ENCODE measurements around the gene COIL. TPM values are rescaled to one million over a fixed set of nuclear protein-coding genes. Genes with fewer than 3 reads are reported as not detected.

Gene COIL, protein sequence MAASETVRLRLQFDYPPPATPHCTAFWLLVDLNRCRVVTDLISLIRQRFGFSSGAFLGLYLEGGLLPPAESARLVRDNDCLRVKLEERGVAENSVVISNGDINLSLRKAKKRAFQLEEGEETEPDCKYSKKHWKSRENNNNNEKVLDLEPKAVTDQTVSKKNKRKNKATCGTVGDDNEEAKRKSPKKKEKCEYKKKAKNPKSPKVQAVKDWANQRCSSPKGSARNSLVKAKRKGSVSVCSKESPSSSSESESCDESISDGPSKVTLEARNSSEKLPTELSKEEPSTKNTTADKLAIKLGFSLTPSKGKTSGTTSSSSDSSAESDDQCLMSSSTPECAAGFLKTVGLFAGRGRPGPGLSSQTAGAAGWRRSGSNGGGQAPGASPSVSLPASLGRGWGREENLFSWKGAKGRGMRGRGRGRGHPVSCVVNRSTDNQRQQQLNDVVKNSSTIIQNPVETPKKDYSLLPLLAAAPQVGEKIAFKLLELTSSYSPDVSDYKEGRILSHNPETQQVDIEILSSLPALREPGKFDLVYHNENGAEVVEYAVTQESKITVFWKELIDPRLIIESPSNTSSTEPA
- total RNA-seq, result 10 to 100 TPM; 16.9 to 18.2 TPM

DNA sequence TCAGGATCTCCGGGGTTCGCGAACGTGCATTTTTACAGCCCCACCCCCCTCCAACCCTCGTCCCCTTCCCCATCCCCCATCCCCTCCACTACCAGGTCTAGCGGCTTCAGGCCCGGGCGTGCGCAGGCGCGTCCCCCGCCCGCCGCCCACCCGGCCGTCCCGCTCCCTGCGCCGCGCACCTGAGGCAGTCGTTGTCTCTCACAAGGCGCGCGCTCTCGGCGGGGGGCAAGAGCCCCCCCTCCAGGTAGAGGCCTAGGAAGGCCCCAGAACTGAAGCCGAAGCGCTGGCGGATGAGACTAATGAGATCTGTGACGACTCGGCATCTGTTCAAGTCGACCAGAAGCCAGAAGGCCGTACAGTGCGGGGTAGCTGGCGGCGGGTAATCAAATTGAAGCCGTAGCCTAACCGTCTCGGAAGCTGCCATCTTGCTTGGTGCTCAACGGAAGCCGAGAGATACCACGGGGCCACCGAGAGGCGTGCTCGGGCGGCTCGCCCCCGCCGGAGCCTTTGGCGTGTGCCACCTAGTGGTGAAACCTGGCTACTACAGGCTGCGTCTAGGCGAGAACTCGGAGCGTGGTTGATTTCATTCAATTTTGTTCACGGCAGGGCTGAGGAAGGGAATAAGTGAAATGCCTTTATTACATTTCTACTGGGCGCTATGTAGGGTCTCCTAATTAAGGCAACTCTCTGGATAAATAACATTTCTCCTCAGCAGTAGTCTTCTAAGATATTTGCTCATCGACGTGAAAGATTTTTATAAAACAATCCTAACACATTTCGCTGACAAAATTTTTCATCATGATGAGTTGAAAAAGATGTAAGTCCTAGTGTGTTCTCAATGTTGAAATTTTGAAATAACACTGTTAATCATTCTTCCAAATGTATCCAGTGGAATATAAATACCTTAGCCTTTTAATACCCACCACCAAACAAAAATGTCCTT lies at the start of gene COIL:
Gene COIL (minus strand): TSS at position 455 of the 943 bp plus-strand sequence. CDS start 31 bp downstream, at position 424.
- Mint-ChIP-seq H3K9me3 (no peaks in the 10 kb centered on the region), H3K27me3 (ENCODE audit: low read depth) (no peaks in the 10 kb centered on the region), H3K4me1 (ENCODE audit: low read depth) (peaks cover 25% of the 10 kb centered on the region), H3K36me3 (ENCODE audit: low read depth) (no peaks in the 10 kb centered on the region), H3K4me3 (peak within 1 kb of the TSS; percentile 80), H3K27ac (peak within 1 kb of the TSS; percentile 81)
- CTCF ChIA-PET, result interaction anchor here (0.6 to 2.4 kb wide), 4 partner anchors 41 to 1615 kb away, joined by 3 to 11 read pairs (median 4); no protein-coding TSS in a partner anchor
- intact Hi-C loops (cut with micrococcal nuclease), result loop anchor here (1.0 to 5.0 kb wide), 6 partner anchors 17 to 369 kb away; partner anchors contain the start of genes AKAP1, DGKE, NOG and SCPEP1
- DNase-seq, result peak; percentile 97

DNA sequence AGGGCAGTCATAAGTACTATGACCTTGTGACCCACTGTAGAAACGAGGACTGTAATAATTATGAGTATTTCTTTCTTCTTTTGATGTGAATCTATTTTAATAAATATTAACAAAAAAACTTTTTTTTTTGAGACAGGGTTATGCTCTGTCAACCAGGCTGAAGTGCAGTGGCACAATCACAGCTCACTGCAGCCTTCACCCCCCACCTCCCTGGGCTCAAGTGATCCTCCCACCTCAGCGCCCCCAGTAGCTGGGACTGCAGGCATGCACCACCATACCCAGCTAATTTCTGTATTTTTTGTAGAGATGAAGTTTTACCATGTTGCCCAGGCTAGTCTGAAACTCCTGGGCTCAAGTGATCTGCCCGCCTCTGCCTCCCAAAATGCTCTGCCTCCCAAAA lies 49.6 kb upstream of the COIL start:
- Mint-ChIP-seq H3K27me3 (ENCODE audit: low read depth) (no peaks in the 10 kb centered on the region), H3K4me3 (no peak overlapping the region), H3K9me3 (no peaks in the 10 kb centered on the region), H3K4me1 (ENCODE audit: low read depth) (peaks cover 6% of the 10 kb centered on the region), H3K27ac (no peak overlapping the region), H3K36me3 (ENCODE audit: low read depth) (no peaks in the 10 kb centered on the region)
- intact Hi-C loops (cut with micrococcal nuclease), result loop anchor here (1.0 kb wide), 1 partner anchor 191 kb away; no protein-coding TSS in a partner anchor
- CTCF ChIA-PET, result interaction anchor here (0.5 to 2.0 kb wide), 13 partner anchors 9 to 586 kb away, joined by 3 to 8 read pairs (median 3); no protein-coding TSS in a partner anchor
- DNase-seq, result no peak

DNA sequence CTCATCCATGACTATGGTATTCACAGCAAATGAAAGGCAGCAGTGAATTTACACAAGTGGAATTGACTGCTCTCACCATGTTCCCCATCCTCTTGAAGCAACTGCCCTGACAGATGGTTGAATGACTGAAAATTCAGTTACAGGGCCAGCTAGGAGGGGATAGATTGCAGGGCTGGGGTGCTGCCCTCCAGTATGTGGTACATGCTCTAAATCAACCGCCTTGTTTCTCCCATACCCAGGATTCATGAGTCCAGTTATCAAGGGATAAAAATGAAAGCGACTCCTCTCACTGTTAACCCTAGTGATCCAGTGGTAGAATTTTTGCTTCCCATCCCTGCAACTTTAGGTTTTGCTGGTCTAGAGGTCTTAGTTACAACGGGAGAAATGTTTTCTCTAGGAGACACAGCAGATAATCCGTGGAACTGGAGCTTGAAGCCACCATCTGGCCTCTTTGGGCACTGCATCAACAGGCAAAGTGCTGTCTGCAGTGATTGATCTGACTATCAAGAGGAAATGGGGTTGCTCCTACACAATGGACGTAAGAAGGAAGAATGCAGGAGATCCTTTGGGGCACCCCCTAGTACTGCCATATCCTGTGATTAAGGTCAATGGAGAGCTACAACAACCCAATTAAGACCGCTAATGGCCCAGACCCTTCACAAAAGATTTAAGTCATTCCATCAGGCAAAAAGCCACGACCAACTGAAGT lies 49.0 kb upstream of the COIL start:
- CTCF ChIA-PET, result interaction anchor here (0.5 to 1.2 kb wide), 9 partner anchors 9 to 532 kb away, joined by 3 to 8 read pairs (median 3); no protein-coding TSS in a partner anchor
- DNase-seq, result peak; percentile 80
- intact Hi-C loops (cut with micrococcal nuclease), result loop anchor here (1.0 kb wide), 1 partner anchor 191 kb away; no protein-coding TSS in a partner anchor
- Mint-ChIP-seq H3K27me3 (ENCODE audit: low read depth) (no peaks in the 10 kb centered on the region), H3K4me3 (peak overlapping the region; percentile 1), H3K4me1 (ENCODE audit: low read depth) (peaks cover 6% of the 10 kb centered on the region), H3K27ac (no peak overlapping the region), H3K36me3 (ENCODE audit: low read depth) (no peaks in the 10 kb centered on the region), H3K9me3 (no peaks in the 10 kb centered on the region)

DNA sequence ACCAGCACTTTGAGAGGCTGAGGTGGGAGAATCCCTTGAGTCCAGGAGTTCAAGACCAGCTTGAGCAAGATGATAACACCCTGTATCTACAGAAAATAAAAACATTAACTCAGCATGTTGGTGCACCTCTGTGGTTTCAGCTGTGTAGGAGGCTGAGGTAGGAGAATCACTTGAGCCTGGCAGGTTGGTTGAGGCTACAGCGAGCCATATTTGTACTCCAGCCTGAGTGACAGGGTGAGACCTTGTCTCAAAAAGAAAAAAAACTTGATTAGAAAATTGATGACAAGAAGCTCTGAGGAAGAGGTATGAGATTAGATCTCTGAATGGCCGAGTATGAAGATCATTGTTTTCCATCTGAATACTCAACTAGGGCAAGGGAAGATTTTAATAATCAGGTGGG lies 48.1 kb upstream of the COIL start:
- CTCF ChIA-PET, result interaction anchor here (1.0 to 1.4 kb wide), 3 partner anchors 8 to 184 kb away, joined by 3 to 5 read pairs (median 3); no protein-coding TSS in a partner anchor
- intact Hi-C loops (cut with micrococcal nuclease), result no loop called here
- no peaks in the 10 kb centered on the region for H3K27me3 Mint-ChIP-seq (ENCODE audit: low read depth)
- no peak overlapping the region for H3K27ac Mint-ChIP-seq
- peaks cover 6% of the 10 kb centered on the region for H3K4me1 Mint-ChIP-seq (ENCODE audit: low read depth)
- no peaks in the 10 kb centered on the region for H3K9me3 Mint-ChIP-seq
- no peak for DNase-seq
- H3K4me3 Mint-ChIP-seq, result no peak overlapping the region
- H3K36me3 Mint-ChIP-seq (ENCODE audit: low read depth), result no peaks in the 10 kb centered on the region

DNA sequence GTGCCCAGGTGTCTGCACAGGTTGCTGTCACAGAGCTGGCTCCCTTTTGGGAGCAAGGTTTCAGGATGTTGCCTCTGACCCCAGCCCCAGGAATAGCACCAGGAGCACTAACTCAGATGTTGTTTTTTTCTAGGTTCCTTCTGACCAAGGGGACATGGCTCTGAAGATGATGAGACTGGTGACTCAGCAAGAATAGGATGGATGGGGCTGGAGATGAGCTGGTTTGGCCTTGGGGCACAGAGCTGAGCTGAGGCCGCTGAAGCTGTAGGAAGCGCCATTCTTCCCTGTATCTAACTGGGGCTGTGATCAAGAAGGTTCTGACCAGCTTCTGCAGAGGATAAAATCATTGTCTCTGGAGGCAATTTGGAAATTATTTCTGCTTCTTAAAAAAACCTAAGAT lies 45.2 kb upstream of the COIL start:
- Mint-ChIP-seq H3K4me3 (no peak overlapping the region), H3K9me3 (no peaks in the 10 kb centered on the region), H3K27me3 (ENCODE audit: low read depth) (no peaks in the 10 kb centered on the region), H3K27ac (no peak overlapping the region), H3K4me1 (ENCODE audit: low read depth) (peaks cover 6% of the 10 kb centered on the region), H3K36me3 (ENCODE audit: low read depth) (peaks cover 5% of the 10 kb centered on the region)
- intact Hi-C loops (cut with micrococcal nuclease), result no loop called here
- no peak for DNase-seq
- CTCF ChIA-PET, result interaction anchor here (1.7 kb wide), 1 partner anchor 10 kb away, joined by 6 read pairs; no protein-coding TSS in a partner anchor

DNA sequence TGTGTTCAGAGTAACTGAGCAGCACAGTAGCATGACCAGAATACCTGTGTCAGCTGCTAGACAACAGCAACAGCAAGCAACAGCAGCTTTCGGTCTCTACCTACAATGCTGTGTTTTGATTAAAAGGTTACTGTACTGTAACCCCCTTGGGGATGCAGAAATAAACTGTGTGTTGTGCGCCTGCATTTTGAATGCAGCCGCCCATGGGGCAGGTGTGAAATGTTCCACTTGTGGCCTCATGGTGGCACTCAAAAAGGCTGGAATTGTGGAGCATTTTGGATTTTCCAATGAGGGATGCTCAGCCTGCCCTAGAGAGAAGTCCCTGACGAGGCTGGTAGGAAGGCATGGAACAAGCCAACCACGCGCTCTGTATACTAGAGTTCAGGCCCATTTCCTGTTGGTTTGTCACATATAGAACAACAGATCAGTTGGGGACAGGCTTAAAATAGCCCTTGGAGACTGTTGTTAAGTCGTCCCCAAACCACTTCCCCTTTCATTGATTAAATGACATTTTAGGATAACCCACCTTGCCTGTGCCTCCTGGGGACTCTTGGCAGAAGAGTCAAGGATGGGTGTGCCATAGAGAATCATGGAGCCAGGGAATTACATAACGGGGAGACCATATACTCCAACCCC lies 44.2 kb upstream of the COIL start:
- no peak overlapping the region for H3K27ac Mint-ChIP-seq

DNA sequence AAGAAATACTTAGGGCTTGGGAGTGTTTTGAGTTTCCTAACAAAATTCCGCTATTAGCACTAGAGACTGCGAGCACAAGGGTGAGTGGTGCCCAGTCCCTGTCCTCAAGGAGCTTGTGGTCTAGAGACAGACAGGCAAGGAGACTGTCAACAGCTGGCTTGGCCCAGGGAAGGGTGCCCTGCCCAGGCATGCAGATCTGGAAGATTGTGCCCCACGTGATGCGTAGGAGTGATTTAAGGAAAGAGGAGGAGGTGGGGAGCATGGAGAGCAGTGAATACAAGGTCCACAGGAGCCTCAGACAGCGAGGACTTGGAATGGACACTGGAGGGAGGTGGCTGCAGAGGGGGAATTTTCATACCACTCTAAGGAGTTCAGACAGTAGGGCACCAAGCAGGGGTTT lies 42.1 kb upstream of the COIL start:
- H3K27me3 Mint-ChIP-seq (ENCODE audit: low read depth), result no peaks in the 10 kb centered on the region

More for the DNA sequence above, 44.2 kb upstream of the COIL start:
- no peak for DNase-seq
- H3K4me1 Mint-ChIP-seq (ENCODE audit: low read depth), result peaks cover 2% of the 10 kb centered on the region
- no peak overlapping the region for H3K4me3 Mint-ChIP-seq
- H3K27me3 Mint-ChIP-seq (ENCODE audit: low read depth), result no peaks in the 10 kb centered on the region
- peaks cover 8% of the 10 kb centered on the region for H3K36me3 Mint-ChIP-seq (ENCODE audit: low read depth)
- H3K9me3 Mint-ChIP-seq, result no peaks in the 10 kb centered on the region
- intact Hi-C loops (cut with micrococcal nuclease), result no loop called here
- CTCF ChIA-PET, result no interaction called here

DNA sequence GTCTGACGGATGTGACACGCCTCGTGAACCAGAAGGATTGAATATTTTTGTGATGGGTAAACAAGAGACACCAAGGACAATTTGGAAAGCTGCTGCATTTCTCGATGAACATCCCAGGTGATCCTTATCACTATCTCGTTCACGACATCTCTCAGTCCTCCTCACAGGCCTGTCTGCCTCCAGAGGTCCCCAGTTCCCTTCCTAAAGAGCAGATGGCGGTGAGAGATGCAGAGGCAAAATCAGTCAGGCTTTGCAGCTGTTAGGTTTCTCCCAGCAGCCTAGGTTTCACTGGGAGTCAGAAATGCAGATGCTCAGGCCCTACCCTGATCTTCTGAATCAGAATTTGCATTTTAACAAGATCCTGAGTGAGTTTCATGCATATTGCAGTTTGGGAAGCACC lies 40.7 kb upstream of the COIL start:
- peaks cover 8% of the 10 kb centered on the region for H3K36me3 Mint-ChIP-seq (ENCODE audit: low read depth)
- H3K4me1 Mint-ChIP-seq (ENCODE audit: low read depth), result no peaks in the 10 kb centered on the region
- H3K27ac Mint-ChIP-seq, result no peak overlapping the region
- H3K9me3 Mint-ChIP-seq, result no peaks in the 10 kb centered on the region
- no peak for DNase-seq
- CTCF ChIA-PET, result interaction anchor here (2.1 kb wide), 1 partner anchor 9 kb away, joined by 8 read pairs; no protein-coding TSS in a partner anchor
- intact Hi-C loops (cut with micrococcal nuclease), result no loop called here
- no peak overlapping the region for H3K4me3 Mint-ChIP-seq
- no peaks in the 10 kb centered on the region for H3K27me3 Mint-ChIP-seq (ENCODE audit: low read depth)

More for the DNA sequence above, 42.1 kb upstream of the COIL start:
- no peak overlapping the region for H3K27ac Mint-ChIP-seq
- H3K4me1 Mint-ChIP-seq (ENCODE audit: low read depth), result no peaks in the 10 kb centered on the region
- H3K36me3 Mint-ChIP-seq (ENCODE audit: low read depth), result peaks cover 8% of the 10 kb centered on the region
- no peak overlapping the region for H3K4me3 Mint-ChIP-seq
- no peaks in the 10 kb centered on the region for H3K9me3 Mint-ChIP-seq
- CTCF ChIA-PET, result interaction anchor here (0.6 kb wide), 1 partner anchor 110 kb away, joined by 3 read pairs; no protein-coding TSS in a partner anchor
- DNase-seq, result no peak
- intact Hi-C loops (cut with micrococcal nuclease), result no loop called here

DNA sequence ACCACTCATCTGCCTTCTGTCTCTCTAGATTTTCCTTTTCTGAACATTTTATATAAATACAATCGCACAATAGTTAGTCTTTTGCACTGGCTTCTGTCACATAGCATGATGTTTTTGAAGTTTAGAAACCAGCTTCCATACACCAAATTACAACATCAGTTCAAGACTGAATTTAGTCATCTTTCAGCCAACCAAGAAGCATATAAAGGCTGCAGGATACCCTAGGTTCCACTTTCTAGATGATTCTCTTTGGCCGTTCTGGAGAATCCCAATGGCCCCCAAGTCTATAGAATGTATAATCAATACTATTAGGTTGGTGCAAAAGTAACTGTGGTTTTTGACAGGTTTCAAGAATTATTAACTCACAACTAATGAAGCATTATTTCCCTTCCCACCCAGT lies 36.5 kb upstream of the COIL start:
- peaks cover 3% of the 10 kb centered on the region for H3K36me3 Mint-ChIP-seq (ENCODE audit: low read depth)
- intact Hi-C loops (cut with micrococcal nuclease), result no loop called here
- CTCF ChIA-PET, result no interaction called here

DNA sequence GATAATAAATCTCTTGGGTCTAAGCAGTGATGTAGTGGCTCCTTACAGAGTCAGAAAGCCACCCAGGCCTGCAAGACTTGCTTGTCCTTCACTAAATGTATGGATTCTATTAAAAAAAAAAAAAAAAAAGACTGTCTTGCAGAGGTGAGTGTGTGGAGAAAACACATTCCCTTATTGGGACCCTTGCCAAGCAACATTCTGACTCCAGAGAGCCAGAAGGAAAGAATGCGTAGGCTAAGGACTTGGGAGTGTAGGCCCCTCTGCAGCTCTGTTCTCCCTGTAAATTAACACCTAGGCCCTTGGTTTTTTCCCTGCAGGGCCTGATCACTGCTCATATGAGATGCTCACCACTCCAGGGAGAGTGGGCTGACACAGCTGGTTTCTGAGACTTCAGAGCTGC lies 34.9 kb upstream of the COIL start:
- CTCF ChIA-PET, result no interaction called here
- no peak overlapping the region for H3K4me3 Mint-ChIP-seq
- H3K36me3 Mint-ChIP-seq (ENCODE audit: low read depth), result peaks cover 4% of the 10 kb centered on the region
- no peaks in the 10 kb centered on the region for H3K4me1 Mint-ChIP-seq (ENCODE audit: low read depth)
- intact Hi-C loops (cut with micrococcal nuclease), result no loop called here
- H3K9me3 Mint-ChIP-seq, result no peaks in the 10 kb centered on the region
- H3K27ac Mint-ChIP-seq, result no peak overlapping the region
- no peak for DNase-seq
- no peaks in the 10 kb centered on the region for H3K27me3 Mint-ChIP-seq (ENCODE audit: low read depth)

More for the DNA sequence above, 36.5 kb upstream of the COIL start:
- Mint-ChIP-seq H3K4me3 (no peak overlapping the region), H3K27me3 (ENCODE audit: low read depth) (no peaks in the 10 kb centered on the region), H3K9me3 (no peaks in the 10 kb centered on the region), H3K4me1 (ENCODE audit: low read depth) (no peaks in the 10 kb centered on the region), H3K27ac (no peak overlapping the region)
- DNase-seq, result no peak
